Lower leg skin (tissue), 4 donors: ENCODE results near the gene DCAF4. TPM values are rescaled to one million over a fixed set of nuclear protein-coding genes. Genes with fewer than 3 reads are reported as not detected.

Experiments
- DNase-seq, 2 donors: peaks; one replicate each; pipeline ENCODE4 v3.0.0-alpha.2; 2019; ENCODE audit warnings: low spot score in 2 of 2
- H3K4me3 ChIP-seq: fragments of 200-600 bp; sonication (generic); 2 replicates; pipeline ENCODE4 v1.5.1; 2017; ENCODE audit warnings: mild to moderate bottlenecking, low read depth; ENCODE audit not compliant: poor library complexity, severe bottlenecking
- POLR2A ChIP-seq, 2 donors: fragments of 450-650 bp; IDR thresholded peaks; one replicate each; pipeline ENCODE4 v1.6.1; 2016 to 2017; ENCODE audit warnings: antibody characterized with exemption in 2 of 2, mild to moderate bottlenecking in 1 of 2, moderate library complexity in 1 of 2
- WGBS, 2 donors: methylation state at CpG; one replicate each; pipeline ENCODE4 v1.1.5; 2018; 5-methylcytosine and 5-hydroxymethylcytosine counted together
- intact Hi-C: fragments of 100-400 bp; cut with DNase I; formaldehyde crosslinking; loops from one replicate; pipeline ENCODE4 v1.15.0; 2023; ENCODE audit warnings: low total_unique reads
- total RNA-seq, 4 donors: library from RNA; depleted of rRNA; stranded (reverse); fragments of >200 nt; gene quantifications; one replicate each; pipeline ENCODE4 v1.1.0, GENCODE V29; 2016
- TF ChIP-seq, protein P1 (sequence below), 3 donors: fragments of 450-650 bp; IDR thresholded peaks; one replicate each; pipeline ENCODE4 v1.5.1; 2016; ENCODE audit warnings: antibody characterized with exemption in 3 of 3, mild to moderate bottlenecking in 3 of 3, moderate library complexity in 2 of 3

DCAF4 gene
- total RNA-seq, 4 donors from 2014 or later: 24.0 to 40.5 (median 35.8) TPM

DNA sequence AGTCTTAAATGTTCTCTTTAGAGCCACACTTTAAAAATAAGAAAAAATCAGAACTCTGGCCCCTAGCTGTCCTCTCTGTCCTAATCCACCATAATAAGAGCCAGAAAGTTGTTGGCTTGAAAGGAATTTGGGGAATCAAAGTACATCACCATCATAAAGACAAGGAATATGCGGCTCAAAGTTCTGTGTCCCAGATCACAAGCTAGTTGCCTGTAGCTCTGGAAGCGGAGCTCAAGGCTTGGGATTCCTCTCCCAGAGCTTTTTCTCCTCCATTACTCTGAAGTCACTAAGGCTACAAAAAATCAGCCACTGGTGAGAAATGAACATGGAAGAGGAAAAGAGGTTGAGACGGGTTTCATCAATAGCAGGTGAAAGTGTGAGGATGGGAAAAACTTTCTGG, 38.8 kb upstream of the DCAF4 start:
- H3K4me3 ChIP-seq: no peak overlapping the region
- WGBS, 2 donors: 90 to 95% methylated on average over 3 of the region's 3 CpGs
- intact Hi-C loops: no loop called here
- DNase-seq: no peak
- no peak for TF ChIP-seq POLR2A (IDR thresholded peaks at IDR 0.05)
- TF ChIP-seq, protein P1, sequence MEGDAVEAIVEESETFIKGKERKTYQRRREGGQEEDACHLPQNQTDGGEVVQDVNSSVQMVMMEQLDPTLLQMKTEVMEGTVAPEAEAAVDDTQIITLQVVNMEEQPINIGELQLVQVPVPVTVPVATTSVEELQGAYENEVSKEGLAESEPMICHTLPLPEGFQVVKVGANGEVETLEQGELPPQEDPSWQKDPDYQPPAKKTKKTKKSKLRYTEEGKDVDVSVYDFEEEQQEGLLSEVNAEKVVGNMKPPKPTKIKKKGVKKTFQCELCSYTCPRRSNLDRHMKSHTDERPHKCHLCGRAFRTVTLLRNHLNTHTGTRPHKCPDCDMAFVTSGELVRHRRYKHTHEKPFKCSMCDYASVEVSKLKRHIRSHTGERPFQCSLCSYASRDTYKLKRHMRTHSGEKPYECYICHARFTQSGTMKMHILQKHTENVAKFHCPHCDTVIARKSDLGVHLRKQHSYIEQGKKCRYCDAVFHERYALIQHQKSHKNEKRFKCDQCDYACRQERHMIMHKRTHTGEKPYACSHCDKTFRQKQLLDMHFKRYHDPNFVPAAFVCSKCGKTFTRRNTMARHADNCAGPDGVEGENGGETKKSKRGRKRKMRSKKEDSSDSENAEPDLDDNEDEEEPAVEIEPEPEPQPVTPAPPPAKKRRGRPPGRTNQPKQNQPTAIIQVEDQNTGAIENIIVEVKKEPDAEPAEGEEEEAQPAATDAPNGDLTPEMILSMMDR (IDR thresholded peaks at IDR 0.05): no peak

GRCh38 chr14:72888192-72888591, 38.1 kb upstream of the DCAF4 start:
- no peak for TF ChIP-seq POLR2A (IDR thresholded peaks at IDR 0.05)
- TF ChIP-seq, protein P1 (IDR thresholded peaks at IDR 0.05): no peak
- intact Hi-C loops: no loop called here
- H3K4me3 ChIP-seq: no peak overlapping the region
- 78 to 82% methylated on average over 2 of the region's 2 CpGs for WGBS, 2 donors
- DNase-seq: no peak

DNA sequence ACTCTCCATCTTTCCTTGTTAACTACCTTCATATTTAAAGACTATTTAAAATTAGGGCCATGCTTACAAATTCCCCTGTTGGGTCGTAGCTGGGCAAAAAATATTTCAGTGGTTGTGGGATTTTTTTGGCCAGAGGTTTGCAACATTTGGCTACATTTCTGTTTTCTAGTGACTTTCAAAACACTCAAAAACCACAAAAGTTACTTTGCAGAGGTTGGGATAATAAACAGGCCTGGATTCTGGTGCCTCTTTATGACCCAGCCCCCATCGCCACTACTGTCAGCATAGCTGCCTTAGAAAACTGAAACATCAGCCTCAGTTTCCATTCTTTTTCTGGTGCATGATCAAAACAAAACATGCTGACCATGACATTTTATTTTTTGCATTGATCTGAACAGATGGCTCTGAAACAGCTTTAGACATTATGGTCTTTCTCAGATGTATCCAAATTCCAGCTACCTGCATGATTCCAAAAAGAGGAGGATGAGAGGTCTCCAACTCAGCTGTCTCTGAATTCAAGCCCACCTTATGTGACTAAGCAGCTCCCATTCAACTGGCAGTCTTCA, 37.5 kb upstream of the DCAF4 start:
- H3K4me3 ChIP-seq: no peak overlapping the region
- DNase-seq: no peak
- no peak for TF ChIP-seq POLR2A (IDR thresholded peaks at IDR 0.05)
- TF ChIP-seq, protein P1 (IDR thresholded peaks at IDR 0.05): no peak
- intact Hi-C loops: no loop called here
- 84 to 85% methylated on average over 2 of the region's 2 CpGs for WGBS, 2 donors

DNA sequence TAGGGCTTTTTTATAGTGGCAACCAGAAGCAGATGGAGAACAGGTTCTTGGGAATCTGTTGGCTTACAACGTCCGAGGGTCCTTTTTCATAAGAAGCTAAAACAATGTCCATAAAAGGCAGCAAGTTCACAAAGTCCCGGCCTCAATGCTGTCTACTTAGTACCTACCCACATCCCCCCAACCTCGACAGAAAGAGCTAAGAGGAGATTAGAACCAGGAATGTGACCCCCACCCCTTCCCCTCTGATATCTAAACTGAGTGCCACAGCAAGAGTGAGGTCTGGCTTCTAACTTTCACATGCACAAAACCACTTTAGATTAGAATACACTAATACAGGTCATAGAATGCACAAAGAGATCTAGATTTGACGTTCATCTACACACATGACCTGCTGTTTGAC, 36.9 kb upstream of the DCAF4 start:
- no peak for DNase-seq
- H3K4me3 ChIP-seq: no peak overlapping the region
- intact Hi-C loops: no loop called here
- no peak for TF ChIP-seq POLR2A (IDR thresholded peaks at IDR 0.05)
- TF ChIP-seq, protein P1 (IDR thresholded peaks at IDR 0.05): no peak
- WGBS, 2 donors: 78 to 85% methylated on average over 5 of the region's 5 CpGs

GRCh38 chr14:72891666-72892102, 34.6 kb upstream of the DCAF4 start:
- no peak for TF ChIP-seq POLR2A (IDR thresholded peaks at IDR 0.05)
- TF ChIP-seq, protein P1 (IDR thresholded peaks at IDR 0.05): no peak
- no peak overlapping the region for H3K4me3 ChIP-seq
- no peak for DNase-seq
- intact Hi-C loops: no loop called here
- 2 to 3% methylated on average over 14 of the region's 14 CpGs for WGBS, 2 donors
